GM23248 (cell line): ENCODE data around the gene REG3A.

Experiments used
- EZH2 ChIP-seq: fragments of 200-600 bp; sonication (generic); IDR thresholded peaks from 2 replicates; pipeline ENCODE4 v1.6.1; 2018; ENCODE audit warnings: antibody characterized with exemption, mild to moderate bottlenecking; ENCODE audit not compliant: insufficient read depth, poor library complexity, severe bottlenecking
- EZH2phosphoT487 ChIP-seq: fragments of 200-600 bp; sonication (generic); IDR thresholded peaks from 2 replicates; pipeline ENCODE4 v1.6.1; 2018; ENCODE audit warnings: antibody characterized with exemption, moderate library complexity, mild to moderate bottlenecking, low read depth; ENCODE audit not compliant: insufficient read depth

DNA sequence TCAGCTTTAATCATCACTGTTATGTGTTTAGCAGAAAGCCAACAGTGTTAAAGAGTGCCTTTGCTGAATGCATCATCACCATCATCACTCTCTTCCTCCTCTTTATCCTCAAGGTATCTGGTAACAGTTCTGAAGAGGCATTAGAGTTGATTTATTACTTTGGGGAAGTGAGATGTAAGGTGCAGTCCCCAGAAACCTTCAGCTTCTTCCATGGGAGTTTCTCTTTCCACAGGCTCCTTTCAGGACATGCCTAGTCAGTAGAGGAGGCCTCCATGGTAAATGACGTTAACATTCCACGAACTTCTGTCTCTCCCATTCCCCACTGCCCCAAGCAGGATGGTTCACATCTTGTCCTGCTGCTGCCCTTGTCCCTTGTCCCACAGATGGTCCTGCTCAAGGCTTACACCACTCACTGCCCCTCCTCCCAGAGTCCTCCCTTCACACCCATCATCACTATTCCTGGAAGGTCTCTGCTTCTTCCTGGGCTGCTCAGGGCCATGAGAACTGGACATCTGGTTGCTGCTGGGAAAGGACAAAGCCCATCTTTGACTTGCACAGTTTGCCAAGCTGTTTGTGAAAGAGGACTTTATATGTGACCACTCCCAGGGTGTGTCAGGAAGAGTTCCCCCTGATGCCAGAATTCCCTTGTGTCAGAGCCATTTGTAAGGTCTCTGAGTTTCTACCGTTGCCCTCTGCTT is 44.6 kb downstream of the REG3A start:
- TF ChIP-seq EZH2: no peak
- TF ChIP-seq EZH2phosphoT487: no peak
